Vagina (tissue), 2 donors: ENCODE data around the gene RPTOR.

Experiments
- CTCF ChIP-seq, 3 experiments: fragments of 450-650 bp in 2 of 3; fragments of 200-600 bp in 1 of 3; sonication (generic) in 1 of 3; IDR thresholded peaks; one replicate each; pipeline ENCODE4 v1.5.1; 2017 to 2019; ENCODE audit warnings: antibody characterized with exemption in 3 of 3, mild to moderate bottlenecking in 2 of 3, moderate library complexity in 2 of 3
- POLR2A ChIP-seq, 2 donors: fragments of 450-650 bp; IDR thresholded peaks; one replicate each; pipeline ENCODE4 v1.6.1; 2017; ENCODE audit warnings: antibody characterized with exemption in 2 of 2, mild to moderate bottlenecking in 2 of 2, moderate library complexity in 2 of 2
- POLR2AphosphoS5 ChIP-seq, 2 donors: sonication (generic); formaldehyde crosslinking; IDR thresholded peaks; one replicate each; pipeline ENCODE4 v1.9.0; 2017; ENCODE audit warnings: antibody characterized with exemption in 2 of 2, mild to moderate bottlenecking in 2 of 2, low read depth in 1 of 2; ENCODE audit not compliant: insufficient read depth in 1 of 2

- TF ChIP-seq CTCF (IDR thresholded peaks at IDR 0.05): no peak
- no peak for TF ChIP-seq POLR2AphosphoS5 (IDR thresholded peaks at IDR 0.05; ENCODE audit: insufficient read depth in 1 of 2, low read depth in 1 of 2)
- TF ChIP-seq POLR2A (IDR thresholded peaks at IDR 0.05): no peak
Observed at GRCh38 chr17:80538484-80538883, 6.2 kb upstream of the RPTOR start.
